ENCODE results near the gene AGAP1. TPM values are rescaled to one million over a fixed set of nuclear protein-coding genes. Genes with fewer than 3 reads are reported as not detected.

The AGAP1 gene
- polyA plus RNA-seq, 2 of the 4 experiments (the other 2 are of a cell fraction), result 20.2 to 21.9 TPM

GRCh38 chr2:235463893-235464292 lies 29.9 kb upstream of the AGAP1 start:
- no peaks in the 10 kb centered on the region for H3K9me3 ChIP-seq
- no peak overlapping the region for H3K4me2 ChIP-seq
- peaks cover 24% of the 10 kb centered on the region for H3K4me1 ChIP-seq
- DNase-seq (ENCODE audit: low read depth in 1 of 2, low spot score in 1 of 2), result no peak
- no peak for FAIRE-seq
- 82% methylated on average over 3 of the region's 3 CpGs for WGBS (ENCODE audit: missing lambda C conversion rate)
- peak overlapping the region in 1 of 2 experiments; percentile 52; a peak in 1 of 6 replicates for H3K27ac ChIP-seq
- TF ChIP-seq HEYL (CRISPR knock-in tag; IDR thresholded peaks at IDR 0.05), result no peak
- TF ChIP-seq CTCF (IDR thresholded peaks at IDR 0.05), result no peak
- no peak for TF ChIP-seq HOXA7 (CRISPR knock-in tag; IDR thresholded peaks at IDR 0.05)
- no peak for TF ChIP-seq HOXB13 (CRISPR knock-in tag; IDR thresholded peaks at IDR 0.05; ENCODE audit: low read depth)
- no peak for TF ChIP-seq TP53 (CRISPR knock-in tag; IDR thresholded peaks at IDR 0.05)
- TF ChIP-seq EHMT2 (IDR thresholded peaks at IDR 0.05; ENCODE audit: low read depth), result no peak
- TF ChIP-seq MAX (IDR thresholded peaks at IDR 0.05), result no peak
- TF ChIP-seq E2F6 (IDR thresholded peaks at IDR 0.05; ENCODE audit: borderline replicate concordance, low read depth), result no peak
- no peak for TF ChIP-seq POLR2A (IDR thresholded peaks at IDR 0.05; ENCODE audit: low read length)
- TF ChIP-seq ZNF302 (CRISPR knock-in tag; IDR thresholded peaks at IDR 0.05), result no peak
- no peak overlapping the region for H3K4me3 ChIP-seq
- ATAC-seq, result no peak
- CTCF ChIA-PET, result interaction anchor here (0.9 to 2.1 kb wide), 2 partner anchors 9 to 282 kb away, joined by 3 to 5 read pairs; no protein-coding TSS in a partner anchor
- POLR2A ChIA-PET, result no interaction called here

- no peak for DNase-seq (ENCODE audit: low read depth in 1 of 2, low spot score in 1 of 2)
- no peak for FAIRE-seq
- no peak overlapping the region for H3K4me3 ChIP-seq
- ATAC-seq, result no peak
- no peaks in the 10 kb centered on the region for H3K9me3 ChIP-seq
- peak overlapping the region; percentile 9; the same call in 2 of the 3 replicates for H3K4me2 ChIP-seq
- CTCF ChIA-PET, result interaction anchor here (0.6 to 0.8 kb wide), 3 partner anchors 85 to 332 kb away, joined by 3 read pairs; no protein-coding TSS in a partner anchor
- H3K27ac ChIP-seq, result peak overlapping the region in 1 of 2 experiments; percentile 84; a peak in 3 of 6 replicates
- peaks cover 30% of the 10 kb centered on the region for H3K4me1 ChIP-seq
- WGBS (ENCODE audit: missing lambda C conversion rate), result 67% methylated on average over 5 of the region's 5 CpGs
- TF ChIP-seq HEYL (CRISPR knock-in tag; IDR thresholded peaks at IDR 0.05) (no peak), CEBPB (IDR thresholded peaks at IDR 0.05) (peak; percentile 60 to 67)
- POLR2A ChIA-PET, result no interaction called here
Observed at GRCh38 chr2:235467588-235467987, 26.3 kb upstream of the AGAP1 start.

GRCh38 chr2:235468978-235469655 lies 24.7 kb upstream of the AGAP1 start:
- no peaks in the 10 kb centered on the region for H3K9me3 ChIP-seq
- peak overlapping the region; percentile 20; the same call in 2 of the 3 replicates for H3K4me3 ChIP-seq

More at GRCh38 chr2:235468978-235469655, 24.7 kb upstream of the AGAP1 start:
- no peak for TF ChIP-seq HOXB13 (CRISPR knock-in tag; IDR thresholded peaks at IDR 0.05; ENCODE audit: low read depth)
- TF ChIP-seq POLR2A (IDR thresholded peaks at IDR 0.05; ENCODE audit: low read length), result no peak
- TF ChIP-seq MAX (IDR thresholded peaks at IDR 0.05), result peak; percentile 75
- TF ChIP-seq FOSL2 (IDR thresholded peaks at IDR 0.05), result 0 out of 2 replicates have a peak, but pooled peaks have one; percentile 46
- TF ChIP-seq FOSL2 (CRISPR knock-in tag; IDR thresholded peaks at IDR 0.05), result peak; percentile 74
- no peak for TF ChIP-seq CEBPB (IDR thresholded peaks at IDR 0.05)
- TF ChIP-seq USF2 (IDR thresholded peaks at IDR 0.05), result peak; percentile 86
- no peak for TF ChIP-seq GATA3 (IDR thresholded peaks at IDR 0.05; ENCODE audit: borderline replicate concordance)
- TF ChIP-seq PBX3 (IDR thresholded peaks at IDR 0.05), result no peak
- TF ChIP-seq POLR2AphosphoS2 (conservative IDR thresholded peaks at IDR 0.05; ENCODE audit: low read length), result no peak
- TF ChIP-seq ELK1 (IDR thresholded peaks at IDR 0.05; ENCODE audit: low read depth, low read length), result no peak
- peak; percentile 56; the same call in 1 of the 2 replicates for TF ChIP-seq E2F6 (IDR thresholded peaks at IDR 0.05; ENCODE audit: borderline replicate concordance, low read depth)
- no peak for TF ChIP-seq EP300 (IDR thresholded peaks at IDR 0.05)
- no peak for TF ChIP-seq CHD2 (IDR thresholded peaks at IDR 0.05; ENCODE audit: low read length, partially characterized antibody)
- no peak for TF ChIP-seq SMC3 (IDR thresholded peaks at IDR 0.05)
- no peak for TF ChIP-seq NR3C1 (IDR thresholded peaks at IDR 0.05)
- no peak for TF ChIP-seq NFE2L2 (conservative IDR thresholded peaks at IDR 0.05; ENCODE audit: low read length)
- no peak for TF ChIP-seq JUNB (IDR thresholded peaks at IDR 0.05)
- TF ChIP-seq TP53 (CRISPR knock-in tag; IDR thresholded peaks at IDR 0.05), result no peak
- DNase-seq (ENCODE audit: low read depth in 1 of 2, low spot score in 1 of 2) (peak; percentile 76 to 78), ATAC-seq (peak; percentile 94 to 97), FAIRE-seq (no peak)
- WGBS (ENCODE audit: missing lambda C conversion rate), result 42% methylated on average over 9 of the region's 9 CpGs
- Histone ChIP-seq H3K4me2 (peak overlapping the region; percentile 78), H3K27ac (peak overlapping the region; percentile 63 to 84), H3K4me1 (peaks cover 31% of the 10 kb centered on the region)
- CTCF ChIA-PET, result no interaction called here
- POLR2A ChIA-PET, result interaction anchor here (0.5 to 0.7 kb wide), 2 partner anchors 132 to 276 kb away, joined by 3 read pairs; no protein-coding TSS in a partner anchor

Data from A549 (cell line).